Ovary (tissue), 3 donors: ENCODE results near the gene EEF2.

Experiments used
- CTCF ChIP-seq, 3 donors: fragments of 450-650 bp in 2 of 3; fragments of 200-600 bp in 1 of 3; IDR thresholded peaks; one replicate each; pipeline versions ENCODE4 v1.5.1 to v1.8.0; 2016 to 2022; ENCODE audit warnings: antibody characterized with exemption in 3 of 3, mild to moderate bottlenecking in 1 of 3
- EP300 ChIP-seq: sonication (generic); formaldehyde crosslinking; IDR thresholded peaks from one replicate; pipeline ENCODE4 v1.6.1; 2017; ENCODE audit warnings: antibody characterized with exemption
- POLR2A ChIP-seq: fragments of 450-650 bp; IDR thresholded peaks from one replicate; pipeline ENCODE4 v1.6.1; 2017; ENCODE audit warnings: antibody characterized with exemption, mild to moderate bottlenecking, moderate library complexity
- donor health status: DM: no; HTN: no; CAD: no.

- TF ChIP-seq CTCF (IDR thresholded peaks at IDR 0.05) (no peak), POLR2A (no peak), EP300 (no peak)
These were observed 44.0 kb upstream of the EEF2 start for GRCh38 chr19:4029247-4029614.
